Activated CD4-positive, alpha-beta memory T cell treated with anti-CD3 and anti-CD28 coated beads for 36 hours (primary cell): ENCODE data around the gene ZNF865. TPM values are rescaled to one million over a fixed set of nuclear protein-coding genes. Genes with fewer than 3 reads are reported as not detected.

ENCODE experiments used
- CTCF ChIA-PET: fragments of 350-600 bp; sonication (Branson Sonifier 250); formaldehyde crosslinking; loops from one replicate; lab custom pipeline; 2021; ENCODE audit warnings: antibody characterized with exemption, inconsistent platforms; lab: Charles Lee
- POLR2A ChIA-PET: fragments of 350-600 bp; sonication (Branson Sonifier 250); formaldehyde crosslinking; loops from one replicate; lab custom pipeline; 2021; ENCODE audit warnings: antibody characterized with exemption; lab: Charles Lee
- DNase-seq: peaks from one replicate; pipeline ENCODE4 v3.0.0-alpha.2; 2020
- H3K27ac Mint-ChIP-seq: one replicate; pipeline ENCODE4 v1.8.0; 2021; ENCODE audit warnings: mixed read lengths
- H3K27me3 Mint-ChIP-seq: one replicate; pipeline ENCODE4 v1.8.0; 2021; ENCODE audit warnings: mixed read lengths
- H3K36me3 Mint-ChIP-seq: one replicate; pipeline ENCODE4 v1.8.0; 2021; ENCODE audit warnings: mixed read lengths
- H3K4me1 Mint-ChIP-seq: one replicate; pipeline ENCODE4 v1.8.0; 2021; ENCODE audit warnings: low read depth, mixed read lengths
- H3K4me3 Mint-ChIP-seq: one replicate; pipeline ENCODE4 v1.8.0; 2021; ENCODE audit warnings: mild to moderate bottlenecking, mixed read lengths
- H3K9me3 Mint-ChIP-seq: one replicate; pipeline ENCODE4 v1.8.0; 2021; ENCODE audit warnings: mixed read lengths
- intact Hi-C: fragments of 100-400 bp; cut with micrococcal nuclease; formaldehyde crosslinking; loops from one replicate; pipeline ENCODE4 v1.15.1; 2023
- total RNA-seq, 2 experiments: library from RNA; stranded (reverse); gene quantifications; one replicate each; pipeline ENCODE4 v1.2.3, GENCODE V29; 2021

ZNF865 gene
- total RNA-seq, 2 experiments from 2014 or later = 12.0 to 13.3 TPM

DNA sequence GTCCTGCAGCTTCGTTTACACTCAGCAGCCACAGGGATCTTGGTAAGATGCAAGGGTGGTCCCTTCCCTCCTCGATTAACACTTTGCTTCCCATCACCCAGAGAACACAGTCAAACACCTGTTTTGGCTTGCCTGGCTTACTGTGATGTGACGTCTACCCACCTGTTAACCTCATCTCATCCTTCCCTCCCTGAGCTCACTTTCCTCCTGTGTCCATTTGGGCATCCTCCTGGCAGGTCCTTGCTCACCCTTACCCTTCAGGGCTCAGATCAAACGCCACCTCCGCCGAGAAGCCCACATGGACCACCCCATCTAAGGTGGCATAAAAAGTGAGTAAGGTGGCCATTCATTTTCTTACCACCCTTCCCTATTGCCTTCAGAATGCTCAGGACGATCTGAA, 15.3 kb upstream of the ZNF865 start:
- H3K4me3 Mint-ChIP-seq = no peak overlapping the region
- H3K9me3 Mint-ChIP-seq = no peaks in the 10 kb centered on the region
- POLR2A ChIA-PET = no interaction called here

DNA sequence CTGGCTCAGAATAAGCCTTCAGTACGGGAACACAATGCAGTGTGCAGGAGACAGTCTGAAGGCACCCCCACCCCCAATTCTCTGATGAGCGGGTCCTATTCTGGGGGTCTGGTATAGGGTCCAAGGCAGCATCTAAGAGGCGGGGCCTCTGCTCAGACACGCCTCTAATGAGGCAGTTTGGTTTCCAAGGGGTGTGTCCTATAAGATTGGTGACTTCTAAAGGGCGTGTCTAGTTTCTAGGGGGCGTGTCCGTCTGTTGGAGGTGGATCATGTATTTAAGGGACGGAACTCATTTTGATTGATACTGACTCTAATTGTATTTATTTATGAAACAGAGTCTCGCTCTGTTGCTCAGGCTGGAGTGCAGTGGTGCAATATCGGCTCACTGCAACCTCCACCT, 14.8 kb upstream of the ZNF865 start:
- CTCF ChIA-PET = no interaction called here
- H3K27ac Mint-ChIP-seq = no peak overlapping the region
- H3K27me3 Mint-ChIP-seq = no peaks in the 10 kb centered on the region
- peaks cover 19% of the 10 kb centered on the region for H3K36me3 Mint-ChIP-seq
- intact Hi-C loops = no loop called here
- DNase-seq = no peak
- H3K4me3 Mint-ChIP-seq = no peak overlapping the region
- POLR2A ChIA-PET = no interaction called here
- H3K4me1 Mint-ChIP-seq = peaks cover 13% of the 10 kb centered on the region
- no peaks in the 10 kb centered on the region for H3K9me3 Mint-ChIP-seq

More for the DNA sequence above, 15.3 kb upstream of the ZNF865 start:
- intact Hi-C loops = no loop called here
- CTCF ChIA-PET = no interaction called here
- Mint-ChIP-seq H3K36me3 (peaks cover 14% of the 10 kb centered on the region), H3K27ac (no peak overlapping the region), H3K27me3 (no peaks in the 10 kb centered on the region), H3K4me1 (peaks cover 18% of the 10 kb centered on the region)
- DNase-seq = no peak

- intact Hi-C loops = no loop called here
- Mint-ChIP-seq H3K27ac (no peak overlapping the region), H3K4me3 (no peak overlapping the region), H3K36me3 (peaks cover 27% of the 10 kb centered on the region), H3K4me1 (peaks cover 8% of the 10 kb centered on the region), H3K9me3 (no peaks in the 10 kb centered on the region), H3K27me3 (no peaks in the 10 kb centered on the region)
- ChIA-PET POLR2A (no interaction called here), CTCF (no interaction called here)
- no peak for DNase-seq
Measured at GRCh38 chr19:55591555-55591954, 13.9 kb upstream of the ZNF865 start.

- ChIA-PET CTCF (no interaction called here), POLR2A (no interaction called here)
- Mint-ChIP-seq H3K4me3 (no peak overlapping the region), H3K4me1 (peaks cover 4% of the 10 kb centered on the region), H3K27me3 (no peaks in the 10 kb centered on the region), H3K9me3 (no peaks in the 10 kb centered on the region), H3K36me3 (peaks cover 33% of the 10 kb centered on the region), H3K27ac (no peak overlapping the region)
- no peak for DNase-seq
- intact Hi-C loops = no loop called here
Measured at GRCh38 chr19:55592391-55593090, 12.9 kb upstream of the ZNF865 start.

DNA sequence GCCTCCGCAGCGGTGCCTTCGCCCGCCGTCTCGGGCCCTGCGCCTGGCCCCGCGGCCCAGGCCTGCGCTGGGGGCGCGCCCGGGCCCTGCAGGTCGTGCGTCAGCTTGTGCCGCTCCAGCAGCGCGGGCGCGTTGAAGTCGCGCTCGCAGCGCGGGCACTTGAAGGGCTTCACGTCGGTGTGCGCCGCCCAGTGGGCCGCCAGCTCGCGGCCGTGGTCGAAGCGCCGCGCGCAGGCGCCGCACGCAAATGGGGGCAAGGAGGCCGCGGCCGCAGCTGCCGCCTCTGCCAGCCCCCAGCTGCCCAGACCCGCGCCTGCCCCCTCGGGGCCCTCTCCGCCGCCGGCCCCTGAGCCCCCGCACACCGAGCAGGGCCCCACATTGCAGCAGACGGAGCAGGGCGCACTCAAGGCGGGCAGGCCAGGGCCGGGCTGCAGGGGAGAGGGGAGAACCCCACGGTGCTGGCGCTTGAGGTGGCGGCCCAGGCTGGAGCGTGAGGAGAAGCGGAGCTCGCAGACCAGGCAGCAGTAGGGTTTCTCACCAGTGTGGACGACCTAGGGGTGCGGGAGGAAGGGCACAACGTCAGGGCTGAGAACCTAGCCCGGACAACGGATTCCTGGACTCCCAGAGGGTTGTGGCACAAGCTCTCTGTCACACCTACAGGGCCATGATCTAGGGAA, 12.2 kb upstream of the ZNF865 start:
- Mint-ChIP-seq H3K9me3 (no peaks in the 10 kb centered on the region), H3K27me3 (no peaks in the 10 kb centered on the region), H3K27ac (no peak overlapping the region), H3K36me3 (peaks cover 33% of the 10 kb centered on the region), H3K4me1 (peaks cover 4% of the 10 kb centered on the region), H3K4me3 (no peak overlapping the region)
- intact Hi-C loops = no loop called here
- POLR2A ChIA-PET = no interaction called here
- CTCF ChIA-PET = no interaction called here
- no peak for DNase-seq

GRCh38 chr19:55594996-55595545, 10.4 kb upstream of the ZNF865 start:
- no peak for DNase-seq
- Mint-ChIP-seq H3K4me3 (no peak overlapping the region), H3K27ac (no peak overlapping the region), H3K36me3 (peaks cover 37% of the 10 kb centered on the region), H3K9me3 (no peaks in the 10 kb centered on the region), H3K4me1 (peaks cover 8% of the 10 kb centered on the region), H3K27me3 (no peaks in the 10 kb centered on the region)
- ChIA-PET CTCF (interaction anchor here (1.3 kb wide), 1 partner anchor 11 kb away, joined by 6 read pairs; the partner anchor contains the start of gene ZNF865), POLR2A (no interaction called here)
- intact Hi-C loops = no loop called here

DNA sequence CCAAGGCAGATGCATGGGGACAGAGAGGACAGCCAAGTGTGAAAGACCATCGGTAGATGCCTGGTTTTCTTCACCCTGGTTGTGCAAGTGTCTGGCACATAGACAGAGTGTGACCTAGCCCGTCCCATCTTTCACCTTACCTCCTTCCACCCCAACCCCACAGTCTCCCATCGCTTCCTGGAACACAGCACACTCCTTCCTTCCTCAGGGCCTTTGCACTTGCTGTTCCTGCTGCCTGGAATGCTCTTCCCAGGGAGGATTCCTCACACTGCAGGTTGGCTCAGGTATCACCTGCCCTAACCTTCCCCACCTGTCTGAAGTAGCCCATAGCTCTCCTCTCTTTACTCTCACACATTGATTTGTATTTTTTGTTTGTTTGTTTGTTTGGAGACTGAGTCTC, 9.1 kb upstream of the ZNF865 start:
- CTCF ChIA-PET = interaction anchor here (1.6 kb wide), 1 partner anchor 10 kb away, joined by 6 read pairs; the partner anchor contains the start of gene ZNF865
- Mint-ChIP-seq H3K4me3 (no peak overlapping the region), H3K27me3 (no peaks in the 10 kb centered on the region), H3K4me1 (peaks cover 14% of the 10 kb centered on the region), H3K36me3 (peaks cover 37% of the 10 kb centered on the region), H3K27ac (no peak overlapping the region), H3K9me3 (no peaks in the 10 kb centered on the region)
- intact Hi-C loops = no loop called here
- no peak for DNase-seq
- POLR2A ChIA-PET = no interaction called here

DNA sequence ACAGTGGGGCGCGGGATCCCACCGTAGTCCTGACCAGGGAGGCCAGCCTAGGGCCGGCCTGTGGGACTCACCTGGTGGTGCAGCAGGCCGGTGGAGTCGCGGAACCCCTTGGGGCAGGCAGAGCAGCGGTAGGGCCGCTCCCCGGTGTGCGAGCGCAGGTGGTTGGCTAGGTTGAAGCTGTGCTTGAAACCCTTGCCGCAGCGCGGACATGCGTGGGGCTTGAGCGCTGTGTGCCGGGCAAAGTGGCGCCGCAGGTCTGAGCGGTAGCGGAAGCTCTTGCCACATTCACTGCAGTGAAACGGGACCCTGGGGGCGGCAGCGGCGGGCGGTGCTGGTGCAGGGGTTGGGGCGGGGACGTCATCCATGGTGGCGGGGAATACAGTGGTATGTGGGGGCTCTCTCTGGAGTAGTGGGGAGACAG, 7.9 kb upstream of the ZNF865 start:
- ChIA-PET POLR2A (no interaction called here), CTCF (interaction anchor here (1.6 kb wide), 1 partner anchor 8 kb away, joined by 6 read pairs; the partner anchor contains the start of gene ZNF865)
- no peaks in the 10 kb centered on the region for H3K9me3 Mint-ChIP-seq
- peaks cover 18% of the 10 kb centered on the region for H3K4me1 Mint-ChIP-seq
- peaks cover 32% of the 10 kb centered on the region for H3K36me3 Mint-ChIP-seq
- no peak for DNase-seq
- H3K27ac Mint-ChIP-seq = no peak overlapping the region
- H3K4me3 Mint-ChIP-seq = no peak overlapping the region
- no peaks in the 10 kb centered on the region for H3K27me3 Mint-ChIP-seq
- intact Hi-C loops = no loop called here

- Mint-ChIP-seq H3K27me3 (no peaks in the 10 kb centered on the region), H3K9me3 (no peaks in the 10 kb centered on the region), H3K4me1 (peaks cover 18% of the 10 kb centered on the region), H3K27ac (no peak overlapping the region), H3K4me3 (no peak overlapping the region), H3K36me3 (peaks cover 32% of the 10 kb centered on the region)
- POLR2A ChIA-PET = no interaction called here
- CTCF ChIA-PET = interaction anchor here (2.8 kb wide), 1 partner anchor 34 kb away, joined by 15 read pairs; no protein-coding TSS in a partner anchor
- intact Hi-C loops = no loop called here
- DNase-seq = no peak
Measured at GRCh38 chr19:55598034-55598433, 7.4 kb upstream of the ZNF865 start.

DNA sequence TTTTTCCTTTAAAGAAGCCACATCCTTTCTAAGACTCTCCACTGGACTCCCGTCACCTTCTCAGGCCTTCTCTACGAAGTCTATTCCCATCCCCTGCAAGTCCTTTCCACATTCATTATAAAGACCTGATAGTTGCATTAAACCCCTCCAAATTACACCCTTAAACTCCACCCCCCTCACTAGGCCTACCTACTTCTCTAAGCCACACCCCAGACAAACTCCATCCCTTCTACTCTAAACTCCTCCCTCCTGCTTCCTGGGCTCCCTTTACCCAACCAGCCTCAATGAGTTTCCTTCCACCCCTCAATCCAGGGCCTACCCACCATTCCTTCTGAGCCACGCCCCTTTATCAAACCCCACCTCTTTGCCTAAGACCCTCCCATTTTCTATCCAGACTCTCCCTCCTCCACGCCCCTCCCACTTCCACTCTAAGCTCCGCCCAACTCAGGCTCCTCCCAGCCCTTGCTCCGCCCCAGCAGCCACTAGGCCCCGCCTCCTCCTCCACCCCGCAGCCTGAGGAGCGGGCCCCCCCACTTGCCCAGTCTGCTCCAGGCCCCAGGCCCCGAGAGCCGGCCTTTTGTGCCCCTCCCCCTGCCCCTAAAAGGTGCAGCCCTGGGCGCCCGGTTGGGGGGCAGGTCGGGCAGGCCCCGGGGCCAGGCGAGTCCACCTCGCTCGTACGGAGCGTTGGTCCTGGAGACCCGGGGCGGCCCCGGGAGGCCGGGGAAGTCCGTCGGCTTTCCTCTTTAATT, 6.6 kb upstream of the ZNF865 start:
- DNase-seq = peak; percentile 96
- intact Hi-C loops = loop anchor here (1.0 kb wide), 5 partner anchors 12 to 340 kb away; partner anchors contain the start of genes KMT5C, PPP6R1 and ZNF784
- POLR2A ChIA-PET = interaction anchor here (0.8 to 1.9 kb wide), 11 partner anchors 12 to 259 kb away, joined by 3 to 20 read pairs (median 5); partner anchors contain the start of genes KMT5C, TMEM238, U2AF2 and UBE2S
- no peaks in the 10 kb centered on the region for H3K9me3 Mint-ChIP-seq
- peaks cover 21% of the 10 kb centered on the region for H3K4me1 Mint-ChIP-seq
- H3K27me3 Mint-ChIP-seq = no peaks in the 10 kb centered on the region
- CTCF ChIA-PET = interaction anchor here (0.6 to 2.8 kb wide), 7 partner anchors 11 to 122 kb away, joined by 3 to 15 read pairs (median 5); partner anchors contain the start of gene ZNF628
- H3K27ac Mint-ChIP-seq = peak overlapping the region; percentile 95
- H3K36me3 Mint-ChIP-seq = peaks cover 31% of the 10 kb centered on the region
- peak overlapping the region; percentile 91 for H3K4me3 Mint-ChIP-seq

GRCh38 chr19:55599468-55599841, 6.0 kb upstream of the ZNF865 start, which contains the start of gene FIZ1:
Gene FIZ1, minus strand, starts transcription at chr19:55599517. Its CDS starts 1,652 bp downstream, at chr19:55597865.
- ChIA-PET POLR2A (interaction anchor here (0.8 to 1.9 kb wide), 11 partner anchors 12 to 260 kb away, joined by 3 to 20 read pairs (median 5); partner anchors contain the start of genes KMT5C, TMEM238, U2AF2 and UBE2S), CTCF (interaction anchor here (0.6 to 2.8 kb wide), 8 partner anchors 12 to 123 kb away, joined by 3 to 15 read pairs (median 4); partner anchors contain the start of gene ZNF628)
- Mint-ChIP-seq H3K9me3 (no peaks in the 10 kb centered on the region), H3K4me1 (peaks cover 22% of the 10 kb centered on the region), H3K27ac (peak within 1 kb of the TSS; percentile 95), H3K4me3 (peak within 1 kb of the TSS; percentile 91), H3K27me3 (no peaks in the 10 kb centered on the region), H3K36me3 (peaks cover 31% of the 10 kb centered on the region)
- peak; percentile 98 for DNase-seq
- intact Hi-C loops = loop anchor here (1.0 kb wide), 5 partner anchors 12 to 340 kb away; partner anchors contain the start of genes KMT5C, PPP6R1 and ZNF784
